Keratinocyte (primary cell): Measurements from ENCODE around the gene SPZ1. TPM values are rescaled to one million over a fixed set of nuclear protein-coding genes. Genes with fewer than 3 reads are reported as not detected.
"Not testable (repeated sequence)": the region's sequence is repeated elsewhere in the genome, so short reads cannot be mapped to it uniquely, and the experiment has no call there.

ENCODE experiments used
- DNase-seq: peaks from one replicate; pipeline ENCODE4 v3.0.0-alpha.2; 2011; ENCODE audit warnings: low read depth, missing footprints, low spot score
- FAIRE-seq: peaks from 2 replicates; lab custom pipeline; 2011; peaks lifted over from hg19 to GRCh38; lab: Jason Lieb, UNC
- H2AFZ ChIP-seq: 2 replicates; pipeline ENCODE4 v1.6.0; 2012; ENCODE audit warnings: low read length, control low read depth, inconsistent platforms; ENCODE audit not compliant: control insufficient read depth
- H3K27ac ChIP-seq: 2 replicates; pipeline ENCODE4 v1.5.1; 2011; ENCODE audit warnings: low read length; ENCODE audit not compliant: control insufficient read depth, insufficient read depth
- H3K27me3 ChIP-seq: 3 replicates; pipeline ENCODE4 v1.6.0; 2011; ENCODE audit warnings: low read length; ENCODE audit not compliant: control insufficient read depth, insufficient read depth; ENCODE audit errors: extremely low read depth
- H3K36me3 ChIP-seq, 2 experiments: 2 replicates in 1 of 2; 3 replicates in 1 of 2; pipeline ENCODE4 v1.5.1; 2011; ENCODE audit warnings: low read length in 2 of 2, mild to moderate bottlenecking in 1 of 2; ENCODE audit not compliant: control insufficient read depth in 2 of 2, insufficient read depth in 2 of 2; ENCODE audit errors: extremely low read depth in 1 of 2
- H3K4me1 ChIP-seq: 3 replicates; pipeline ENCODE4 v1.5.1; 2011; ENCODE audit warnings: low read length; ENCODE audit not compliant: control insufficient read depth, insufficient read depth; ENCODE audit errors: extremely low read depth
- H3K4me2 ChIP-seq: 3 replicates; pipeline ENCODE4 v1.6.0; 2011; ENCODE audit warnings: low read depth, low read length; ENCODE audit not compliant: control insufficient read depth, insufficient read depth; ENCODE audit errors: extremely low read depth
- H3K4me3 ChIP-seq, 3 experiments: fragments of 200-600 bp in 1 of 3; sonication (generic) in 1 of 3; 2 replicates in 2 of 3; 3 replicates in 1 of 3; pipeline ENCODE4 v1.5.1; 2011 to 2016; ENCODE audit warnings: low read length in 3 of 3, mild to moderate bottlenecking in 3 of 3, control low read depth in 2 of 3, inconsistent platforms in 1 of 3, low read depth in 1 of 3, mixed read lengths in 1 of 3, mixed run types in 1 of 3, moderate library complexity in 1 of 3; ENCODE audit not compliant: control insufficient read depth in 2 of 3, insufficient read depth in 2 of 3; ENCODE audit errors: extremely low read depth in 1 of 3
- H3K79me2 ChIP-seq: 2 replicates; pipeline ENCODE4 v1.6.0; 2012; ENCODE audit warnings: low read length; ENCODE audit not compliant: control insufficient read depth, insufficient read depth
- H3K9ac ChIP-seq: 3 replicates; pipeline ENCODE4 v1.6.0; 2011; ENCODE audit warnings: low read length; ENCODE audit not compliant: control insufficient read depth, insufficient read depth; ENCODE audit errors: extremely low read depth
- H3K9me1 ChIP-seq: 3 replicates; pipeline ENCODE4 v1.6.0; 2011; ENCODE audit warnings: low read length; ENCODE audit not compliant: control insufficient read depth, insufficient read depth; ENCODE audit errors: extremely low read depth
- H3K9me3 ChIP-seq: 2 replicates; pipeline ENCODE4 v1.5.1; 2012; ENCODE audit warnings: low read depth, low read length; ENCODE audit not compliant: control insufficient read depth
- H4K20me1 ChIP-seq: 3 replicates; pipeline ENCODE4 v1.6.0; 2011; ENCODE audit warnings: low read length; ENCODE audit not compliant: control insufficient read depth, insufficient read depth; ENCODE audit errors: extremely low read depth
- CTCF ChIP-seq, 3 experiments: IDR thresholded peaks in 1 of 3; conservative IDR thresholded peaks in 1 of 3; optimal IDR thresholded peaks in 1 of 3; 2 replicates in 2 of 3; 3 replicates in 1 of 3; pipeline versions ENCODE3 to v1.5.1; 2011; ENCODE audit warnings: low read length in 3 of 3, mild to moderate bottlenecking in 3 of 3, moderate library complexity in 2 of 3, control low read depth in 1 of 3, inconsistent platforms in 1 of 3; ENCODE audit not compliant: insufficient read depth in 2 of 3; ENCODE audit errors: extremely low read depth in 1 of 3
- EZH2 ChIP-seq: IDR thresholded peaks from one replicate; pipeline ENCODE4 v1.6.1; 2012; ENCODE audit warnings: inconsistent platforms, mild to moderate bottlenecking, low read length, moderate library complexity
- dilution Hi-C: fragments of 300-500 bp; cut with MboI; formaldehyde crosslinking; loops from one replicate; pipeline ENCODE4 v1.7.0; 2020; ENCODE audit warnings: low sequenced_read_pairs; ENCODE audit not compliant: extremely low pct_ligation_motif_present
- polyA minus RNA-seq, 3 experiments: library from RNA; depleted of rRNA, polyadenylated mRNA; stranded (reverse); fragments of >200 nt; gene quantifications; 1 replicate in 1 of 3; 2 replicates in 1 of 3; 3 replicates in 1 of 3; pipeline ENCODE4 v1.2.3, GENCODE V29; 2011
- polyA plus RNA-seq, 5 experiments: library from polyadenylated mRNA; depleted of rRNA in 3 of 5; stranded (reverse) in 3 of 5; stranded (forward) in 1 of 5; unstranded in 1 of 5; fragments of >200 nt; gene quantifications; 1 replicate in 1 of 5; 2 replicates in 3 of 5; 3 replicates in 1 of 5; pipeline versions ENCODE4 v1.2.1 to v1.2.3, GENCODE V29; 2011 to 2012; ENCODE audit warnings: missing spikeins in 2 of 5, low read depth in 1 of 5, low replicate concordance in 1 of 5

The SPZ1 gene
- not detected in 3 replicates for polyA plus RNA-seq
- not detected for polyA plus RNA-seq (2011; ENCODE audit: low read depth)
- polyA plus RNA-seq (2011; cell fraction: cytosol; rRNA removed), result not detected in 2 replicates
- not detected in 2 replicates for polyA plus RNA-seq (2011; cell fraction: nucleus; rRNA removed)
- polyA plus RNA-seq (2012; ENCODE audit: low replicate concordance), result not detected in 2 replicates
- polyA minus RNA-seq, result not detected in 3 replicates
- not detected for polyA minus RNA-seq (2011; cell fraction: cytosol; rRNA and poly(A)+ RNA removed)
- not detected in 2 replicates for polyA minus RNA-seq (2011; cell fraction: nucleus; rRNA and poly(A)+ RNA removed)

GRCh38 chr5:80319702-80320101, at the start of gene SPZ1:
SPZ1 (plus strand) TSS chr5:80320002; CDS start chr5:80320216, 214 bp downstream.
- TF ChIP-seq EZH2 (no peak), CTCF (optimal IDR thresholded peaks at IDR 0.05 in 1 of 3, IDR thresholded peaks at IDR 0.05 in 1 of 3, conservative IDR thresholded peaks at IDR 0.05 in 1 of 3; ENCODE audit: extremely low read depth in 1 of 3, insufficient read depth in 2 of 3, low read length in 3 of 3) (no peak)
- no peaks in the 10 kb centered on the region for H3K79me2 ChIP-seq
- H4K20me1 ChIP-seq, result no peaks in the 10 kb centered on the region
- no peak within 1 kb of the TSS for H3K4me2 ChIP-seq
- no peaks in the 10 kb centered on the region for H3K9me3 ChIP-seq
- no peak within 1 kb of the TSS for H2AFZ ChIP-seq
- H3K27ac ChIP-seq, result no peak within 1 kb of the TSS
- H3K9me1 ChIP-seq, result no peaks in the 10 kb centered on the region
- no peaks in the 10 kb centered on the region for H3K36me3 ChIP-seq
- H3K4me1 ChIP-seq, result no peaks in the 10 kb centered on the region
- no peak within 1 kb of the TSS for H3K4me3 ChIP-seq
- H3K9ac ChIP-seq, result no peak within 1 kb of the TSS
- dilution Hi-C loops, result no loop called here
- H3K27me3 ChIP-seq, result peaks cover 6% of the 10 kb centered on the region
- FAIRE-seq (no peak), DNase-seq (no peak)

- H3K27ac ChIP-seq, FAIRE-seq, H4K20me1 ChIP-seq, H3K4me2 ChIP-seq, dilution Hi-C loops, H3K27me3 ChIP-seq, H2AFZ ChIP-seq, H3K9me3 ChIP-seq, H3K4me1 ChIP-seq, H3K4me3 ChIP-seq, H3K9ac ChIP-seq, H3K9me1 ChIP-seq, DNase-seq, H3K36me3 ChIP-seq, H3K79me2 ChIP-seq: not testable (repeated sequence)
Observed at GRCh38 chr5:80270543-80270942, 49.3 kb upstream of the SPZ1 start.

- Histone ChIP-seq H4K20me1 (no peaks in the 10 kb centered on the region), H3K4me1 (no peaks in the 10 kb centered on the region), H3K4me3 (no peak overlapping the region), H3K27ac (no peak overlapping the region), H3K9me3 (no peaks in the 10 kb centered on the region), H3K9ac (no peak overlapping the region), H3K36me3 (no peaks in the 10 kb centered on the region), H3K4me2 (no peak overlapping the region), H3K79me2 (no peaks in the 10 kb centered on the region), H3K9me1 (no peaks in the 10 kb centered on the region), H3K27me3 (no peaks in the 10 kb centered on the region), H2AFZ (no peak overlapping the region)
- dilution Hi-C loops, result no loop called here
- DNase-seq, result no peak
- FAIRE-seq, result no peak
- TF ChIP-seq EZH2 (no peak), CTCF (optimal IDR thresholded peaks at IDR 0.05 in 1 of 3, IDR thresholded peaks at IDR 0.05 in 1 of 3, conservative IDR thresholded peaks at IDR 0.05 in 1 of 3; ENCODE audit: extremely low read depth in 1 of 3, insufficient read depth in 2 of 3, low read length in 3 of 3) (peak; percentile 24 to 46 (median 36))
Observed at GRCh38 chr5:80275347-80275746, 44.5 kb upstream of the SPZ1 start.
